NCI-H2029 treated with DMSO at 0.1 percent for 48 hours (cell line): ENCODE measurements around the gene MYO9B.

Experiments
- DNase-seq: peaks from one replicate; lab custom pipeline; 2025; lab: John Stamatoyannopoulos, UW

The MYO9B gene

GRCh38 chr19:17215127-17215971, 139.8 kb downstream of the MYO9B start, which contains the start of gene USE1:
Gene USE1 (plus strand): TSS chr19:17215357. CDS start chr19:17215406, 49 bp downstream.
- peak; percentile 87 for DNase-seq

GRCh38 chr19:17216058-17216670, 140.6 kb downstream of the MYO9B start:
- no peak for DNase-seq

DNA sequence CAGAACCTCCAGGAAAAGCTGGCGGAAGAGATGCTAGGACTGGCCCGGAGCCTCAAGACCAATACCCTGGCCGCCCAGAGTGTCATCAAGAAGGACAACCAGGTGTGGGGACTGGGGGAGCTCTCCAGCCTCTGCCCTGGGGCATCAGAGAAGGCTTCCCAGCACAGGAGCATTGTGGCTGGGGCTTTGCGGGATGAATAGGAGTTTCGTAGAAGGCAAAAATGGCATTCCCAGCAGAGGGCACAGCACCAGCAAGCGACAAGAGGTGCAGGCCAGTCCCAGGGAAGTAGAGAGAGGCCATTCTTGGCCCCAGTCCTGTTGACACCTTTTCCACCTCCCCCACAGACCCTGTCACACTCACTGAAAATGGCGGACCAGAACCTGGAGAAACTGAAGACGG, 143.7 kb downstream of the MYO9B start:
- DNase-seq: no peak

DNA sequence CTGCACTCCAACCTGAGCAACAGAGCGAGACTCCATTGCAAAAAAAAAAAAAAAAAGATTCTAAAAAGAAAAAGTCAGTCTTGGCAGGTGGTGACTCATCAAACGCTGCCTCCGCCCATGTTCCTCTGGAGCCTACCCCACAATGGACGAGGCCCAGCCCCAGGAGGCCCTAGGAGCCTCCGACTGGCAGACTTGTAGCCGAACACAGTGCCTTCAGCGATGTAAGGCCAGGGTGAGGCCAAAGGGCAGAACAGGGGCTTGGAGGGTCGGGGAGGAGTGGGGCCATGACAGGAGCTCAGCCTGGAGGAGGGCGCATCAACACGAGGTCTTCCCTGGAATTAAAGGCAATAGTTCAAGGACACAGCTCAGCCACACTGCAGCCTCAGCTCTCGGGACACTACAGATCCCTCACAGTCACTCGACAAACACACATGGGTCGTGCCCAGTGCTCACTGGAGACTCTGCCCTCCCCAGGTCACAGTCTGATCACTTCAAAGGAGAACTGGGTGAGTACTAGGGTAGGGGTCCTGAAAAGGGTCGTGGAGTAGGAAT, 144.7 kb downstream of the MYO9B start:
- DNase-seq: no peak

- DNase-seq: no peak
These were observed 149.5 kb downstream of the MYO9B start for GRCh38 chr19:17225053-17225452.

DNA sequence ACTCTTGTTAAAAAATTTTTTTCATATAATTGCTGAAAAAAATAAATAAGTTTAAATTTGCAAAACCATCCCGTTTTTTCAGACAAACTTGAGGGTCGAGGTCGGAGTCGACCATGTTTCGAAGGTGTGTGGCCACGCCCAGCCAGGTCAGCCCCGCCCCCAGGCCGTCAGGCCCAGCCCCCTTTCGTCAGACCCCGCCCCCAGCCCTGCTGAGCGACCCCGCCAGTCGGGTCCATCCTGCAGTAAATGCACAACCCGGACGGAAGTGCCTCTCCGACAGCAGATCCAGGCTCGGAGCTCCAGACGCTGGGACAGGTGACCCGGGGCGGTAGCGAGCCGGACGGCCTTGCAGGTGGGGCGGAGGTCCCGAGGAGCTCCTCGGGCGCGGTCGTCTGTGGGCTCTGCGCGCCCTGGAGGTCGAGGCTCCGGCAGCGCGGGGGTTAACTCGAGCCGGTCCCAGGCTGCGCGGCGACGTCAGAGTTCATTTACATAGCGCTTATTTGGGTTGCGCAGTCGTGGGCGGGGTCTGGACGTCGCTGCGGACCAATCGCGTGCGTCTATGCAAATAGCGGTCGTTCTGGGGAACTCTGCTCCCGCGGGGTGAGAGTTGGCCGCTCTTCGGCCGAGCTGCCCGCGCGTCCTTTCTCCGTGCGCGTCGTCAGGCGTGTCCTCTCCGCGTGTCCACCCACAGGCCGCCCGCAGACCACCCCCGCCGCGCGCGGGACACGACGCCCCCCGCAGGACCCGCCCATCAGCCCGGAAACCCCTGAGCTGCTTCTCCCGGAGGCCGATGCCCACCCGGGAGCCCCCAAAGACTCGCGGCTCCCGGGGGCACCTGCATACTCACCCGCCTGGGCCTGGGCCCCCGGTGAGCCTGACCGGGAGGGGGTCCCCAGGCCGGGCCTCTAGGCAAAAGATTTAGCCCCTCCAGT, 150.7 kb downstream of the MYO9B start, which contains the start of gene OCEL1:
Gene OCEL1, plus strand, starts transcription at position 225 of the 932 bp plus-strand sequence. Its CDS starts 22 bp downstream, at position 247.
- peak; percentile 88 for DNase-seq

- no peak for DNase-seq
These were observed 152.3 kb downstream of the MYO9B start for GRCh38 chr19:17227798-17228367.

GRCh38 chr19:17229890-17230289, 154.3 kb downstream of the MYO9B start:
- DNase-seq: no peak

GRCh38 chr19:17232258-17232657, 156.7 kb downstream of the MYO9B start:
- DNase-seq: no peak

DNA sequence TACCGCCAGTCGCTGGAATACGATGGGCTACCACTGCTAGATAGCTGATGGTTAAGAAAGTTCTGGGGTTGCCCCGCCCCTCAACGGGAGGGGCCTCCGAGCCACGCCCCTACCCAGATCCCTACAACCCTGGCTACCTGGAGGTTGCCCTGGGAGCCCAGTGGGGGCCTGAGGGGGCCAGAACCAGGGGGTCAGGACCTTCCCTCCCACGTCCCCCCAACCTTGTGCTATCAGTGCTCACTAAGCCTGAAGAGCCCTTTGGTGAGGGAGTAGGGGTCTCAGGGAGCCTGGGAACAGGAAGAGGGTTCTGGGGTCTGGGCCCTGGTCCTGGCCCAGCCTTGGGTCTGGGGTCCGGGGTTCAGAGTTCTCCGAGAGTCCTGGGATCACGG, 159.3 kb downstream of the MYO9B start:
- DNase-seq: no peak

DNA sequence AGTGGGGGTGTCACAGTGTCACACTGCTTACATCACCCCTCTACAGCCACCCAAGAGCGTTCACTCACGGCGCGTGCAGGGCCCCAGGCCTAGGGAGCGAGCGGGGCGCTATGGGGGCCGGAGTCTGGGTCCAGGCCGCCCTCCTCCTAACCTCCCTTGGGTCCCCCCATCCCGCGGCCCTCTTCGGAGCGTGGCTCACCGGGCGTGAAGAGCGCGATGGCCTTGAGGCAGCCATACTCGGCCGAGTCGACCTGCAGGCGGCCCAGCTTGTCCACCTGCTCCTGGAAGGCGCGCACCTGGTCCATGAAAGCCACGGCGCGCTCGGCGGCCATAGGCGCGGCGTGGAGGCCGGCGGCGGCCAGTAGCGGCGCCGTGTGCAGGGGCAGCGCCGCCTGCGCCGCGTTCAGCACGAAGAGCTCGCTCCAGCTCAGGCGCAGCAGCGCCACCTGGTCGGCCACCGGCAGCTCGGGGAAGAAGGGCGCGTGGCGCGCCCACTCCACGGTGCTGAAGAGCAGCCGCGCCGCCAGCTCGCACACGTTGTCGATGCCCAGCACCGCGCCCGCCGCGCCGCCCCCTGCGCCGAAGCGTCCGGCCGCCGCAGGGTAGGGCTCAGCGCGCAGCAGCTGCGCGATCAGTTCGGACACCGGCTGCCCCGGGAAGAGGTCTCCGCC, 159.9 kb downstream of the MYO9B start:
- DNase-seq: no peak

DNA sequence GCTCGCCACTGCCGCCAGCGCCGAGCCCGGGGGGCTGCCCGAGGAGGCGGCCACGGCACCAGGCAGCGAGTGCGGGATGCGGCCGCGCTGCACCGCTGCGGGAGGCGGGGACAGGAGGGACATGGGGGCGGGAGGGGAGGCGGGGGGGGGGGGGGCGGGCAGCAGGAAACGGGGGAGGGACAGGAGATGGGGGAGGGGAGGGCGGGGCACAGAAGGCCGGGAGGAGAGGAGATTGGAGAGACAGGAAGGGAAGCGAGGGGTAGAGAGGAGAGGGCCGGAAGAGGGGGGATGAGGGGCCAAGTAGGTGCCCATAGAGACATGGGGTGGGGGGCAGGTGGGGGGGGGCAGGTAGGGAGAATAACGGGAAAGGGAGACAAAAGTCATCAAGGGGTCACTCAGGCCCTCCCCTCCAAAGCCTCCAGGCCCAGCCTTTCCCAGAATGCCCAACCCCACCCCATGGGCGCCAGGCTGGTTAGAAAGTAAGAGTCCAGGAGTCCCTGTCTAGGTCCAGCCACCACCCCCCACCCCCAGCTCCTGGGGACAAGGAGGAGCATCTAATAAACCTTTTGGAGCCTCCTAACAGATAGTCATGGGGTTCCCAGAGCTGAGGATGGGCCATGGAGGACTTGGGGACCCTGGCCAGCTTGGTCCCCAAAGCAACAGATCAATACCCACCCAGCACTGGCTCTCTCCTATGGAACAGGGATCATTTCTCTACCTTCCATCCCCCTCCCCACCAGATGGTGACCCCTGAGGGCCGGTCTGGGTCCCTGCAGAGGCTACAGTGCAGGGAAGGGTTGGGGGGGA, 160.6 kb downstream of the MYO9B start:
- DNase-seq: peak; percentile 36

- no peak for DNase-seq
These were observed 161.4 kb downstream of the MYO9B start for GRCh38 chr19:17236811-17237543.

GRCh38 chr19:17237747-17238706, 162.4 kb downstream of the MYO9B start:
- DNase-seq: no peak

- DNase-seq: no peak
These were observed 164.6 kb downstream of the MYO9B start for GRCh38 chr19:17240062-17240752.

- no peak for DNase-seq
These were observed 165.3 kb downstream of the MYO9B start for GRCh38 chr19:17240826-17241399.
